Activated T-cell treated with anti-CD3 and anti-CD28 coated beads for 48 hours (primary cell): ENCODE results near the gene RANBP3.
"Not testable (repeated sequence)": the region's sequence is repeated elsewhere in the genome, so short reads cannot be mapped to it uniquely, and the experiment has no call there.

Experiments used
- DNase-seq: peaks from one replicate; pipeline ENCODE4 v3.0.0-alpha.2; 2020; ENCODE audit warnings: low read depth

The RANBP3 gene

DNA sequence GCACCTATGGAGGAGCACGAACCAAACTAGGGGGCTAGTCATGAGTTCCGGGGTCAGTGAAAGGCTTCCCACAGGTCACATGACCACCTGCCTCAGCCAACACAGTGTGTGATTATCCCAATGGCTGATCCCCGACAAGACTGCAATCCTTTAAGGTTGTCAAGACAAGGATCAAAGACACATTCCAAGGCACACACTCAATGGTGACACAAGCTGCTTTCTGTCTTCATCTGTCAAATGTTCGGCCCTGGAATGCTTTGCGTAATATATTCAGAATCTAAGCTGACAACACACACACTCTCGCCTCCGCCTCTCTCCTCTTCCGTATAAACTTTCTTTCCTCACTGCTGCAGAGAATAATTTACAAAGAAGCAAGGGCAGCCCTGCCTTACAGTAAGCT, 11.7 kb downstream of the RANBP3 start:
- DNase-seq: no peak

DNA sequence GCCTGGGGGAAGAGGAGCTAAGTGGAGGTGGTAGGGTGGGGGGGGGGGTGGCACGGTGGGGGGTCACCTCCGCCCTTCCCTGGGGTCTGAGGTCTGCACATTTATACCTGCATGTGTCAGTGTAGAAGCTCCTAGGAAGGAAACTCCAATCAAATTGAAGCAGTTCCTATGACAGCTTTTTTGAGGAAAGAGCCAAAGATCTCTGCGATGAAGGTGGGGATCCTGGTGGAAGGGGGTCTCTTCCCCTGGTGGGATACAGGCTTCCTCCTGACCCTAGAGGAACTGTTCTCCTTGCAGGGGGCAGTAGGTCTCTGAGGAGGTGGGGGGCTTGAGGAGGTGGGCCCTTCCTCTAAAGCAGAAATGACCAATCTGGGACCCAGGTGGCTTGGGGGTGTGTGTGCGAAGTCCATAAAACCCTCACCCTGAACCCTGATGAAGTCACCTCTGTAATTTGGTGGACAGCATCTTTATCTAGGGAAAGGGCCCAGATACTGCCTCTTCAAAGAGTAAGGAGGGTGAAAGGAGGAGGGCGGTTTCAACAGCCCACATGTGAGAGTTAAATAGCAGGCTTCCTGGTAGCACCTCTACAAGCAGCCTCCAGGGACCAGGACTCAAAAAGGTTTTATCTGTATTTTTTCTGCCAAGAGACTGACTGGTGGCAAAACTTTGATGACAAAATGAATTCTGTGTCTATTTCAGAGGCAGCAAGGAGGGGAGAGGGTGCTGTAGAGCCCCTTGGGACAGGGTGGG, 12.9 kb downstream of the RANBP3 start:
- no peak for DNase-seq

DNA sequence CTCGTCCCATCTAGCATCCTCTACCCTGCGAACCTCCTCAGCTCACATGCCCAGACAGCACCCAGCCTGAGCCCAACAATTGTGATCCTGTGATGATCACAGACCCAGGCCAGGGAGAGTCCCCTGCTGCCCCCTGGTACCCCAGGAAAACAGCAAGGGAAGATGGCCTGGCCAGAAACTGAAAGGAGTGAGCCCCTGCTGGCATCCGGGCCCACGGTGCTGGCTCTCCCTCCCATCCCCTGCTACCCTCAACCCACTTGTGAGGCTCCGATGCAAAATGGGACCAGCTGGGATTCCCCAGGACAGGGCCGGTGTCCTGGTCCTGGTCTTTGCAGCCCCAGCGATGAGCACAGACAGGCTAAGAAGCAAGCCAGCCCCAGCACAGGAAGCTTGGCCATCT, 14.1 kb downstream of the RANBP3 start:
- DNase-seq: no peak

DNA sequence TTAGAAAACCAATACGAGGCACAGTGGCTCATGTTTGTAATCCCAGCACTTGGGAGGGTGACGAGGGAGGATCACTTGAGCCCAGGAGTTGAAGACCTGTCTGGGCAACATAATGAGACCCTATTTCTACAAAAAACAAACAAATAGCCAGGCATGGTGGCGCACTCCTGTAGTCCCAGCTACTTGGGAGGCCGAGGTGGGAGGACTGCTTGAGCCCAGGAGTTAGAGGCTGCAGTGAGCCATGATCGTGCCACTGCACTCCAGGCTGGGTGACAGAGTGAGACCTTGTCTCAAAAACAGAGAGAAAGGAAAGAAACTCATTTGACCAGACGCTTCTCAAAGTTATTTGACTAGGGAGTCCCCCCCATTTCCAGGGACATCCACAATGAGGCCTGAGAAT, 14.7 kb downstream of the RANBP3 start:
- not testable (repeated sequence) for DNase-seq

DNA sequence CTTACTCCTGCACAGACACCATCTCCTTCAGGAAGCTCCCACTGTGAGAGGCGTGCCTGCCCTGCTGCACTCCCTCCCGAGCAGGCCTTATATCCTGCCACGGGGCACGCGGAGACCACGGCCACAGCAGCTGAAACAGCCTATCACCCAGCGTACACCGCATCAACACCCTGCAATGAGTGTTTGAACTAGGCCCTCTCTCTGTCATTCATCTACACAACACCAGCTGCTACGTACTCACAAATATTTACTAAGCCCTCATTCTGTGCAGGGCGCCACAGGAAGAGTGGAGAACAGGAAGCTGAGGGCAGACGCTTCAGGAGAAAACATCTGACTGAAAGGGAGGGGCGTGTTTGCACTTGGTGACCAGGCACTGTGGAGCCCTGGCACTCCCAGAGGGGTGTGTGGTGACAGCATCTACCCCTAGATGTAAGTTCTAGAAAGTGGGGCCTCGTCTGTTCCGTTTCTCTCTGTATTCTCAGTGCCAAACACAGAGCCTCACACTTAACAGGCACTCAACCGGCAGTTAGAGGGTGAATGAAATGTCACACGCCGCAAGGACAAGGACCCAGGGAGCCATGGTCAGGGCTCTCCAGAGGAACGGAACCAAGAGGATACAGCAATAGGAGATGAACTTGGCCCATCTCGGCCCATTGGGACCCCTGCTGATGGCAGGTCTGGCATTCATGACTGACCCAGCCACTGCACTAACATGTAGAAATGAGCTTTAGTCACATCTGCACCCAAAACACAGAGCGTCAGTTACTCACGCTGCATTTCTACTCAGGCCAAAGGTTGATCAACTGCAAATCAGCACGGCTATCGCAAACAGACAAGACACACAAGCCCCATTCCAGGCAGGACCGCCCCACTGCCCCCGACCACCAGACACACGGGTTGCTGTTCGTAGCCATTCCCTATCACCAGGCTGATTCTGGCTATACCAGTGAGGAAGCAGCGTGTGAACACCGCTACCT, 15.7 kb downstream of the RANBP3 start:
- peak; percentile 37 for DNase-seq

DNA sequence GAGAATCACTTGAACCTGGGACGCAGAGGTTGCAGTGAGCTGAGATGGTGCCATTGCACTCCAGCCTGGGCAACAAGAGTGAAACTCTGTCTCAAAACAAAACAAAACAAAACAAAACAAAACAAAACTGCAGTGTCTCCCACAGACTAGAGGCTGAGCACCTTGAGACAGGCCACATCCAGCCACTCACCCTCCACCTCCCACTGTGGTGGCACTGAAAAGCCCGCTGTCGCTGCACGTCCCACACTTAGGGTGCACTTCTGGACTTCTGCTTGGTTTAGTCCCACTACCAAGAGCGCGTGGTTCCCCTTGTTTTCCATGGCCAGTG, 16.3 kb downstream of the RANBP3 start:
- not testable (repeated sequence) for DNase-seq

DNA sequence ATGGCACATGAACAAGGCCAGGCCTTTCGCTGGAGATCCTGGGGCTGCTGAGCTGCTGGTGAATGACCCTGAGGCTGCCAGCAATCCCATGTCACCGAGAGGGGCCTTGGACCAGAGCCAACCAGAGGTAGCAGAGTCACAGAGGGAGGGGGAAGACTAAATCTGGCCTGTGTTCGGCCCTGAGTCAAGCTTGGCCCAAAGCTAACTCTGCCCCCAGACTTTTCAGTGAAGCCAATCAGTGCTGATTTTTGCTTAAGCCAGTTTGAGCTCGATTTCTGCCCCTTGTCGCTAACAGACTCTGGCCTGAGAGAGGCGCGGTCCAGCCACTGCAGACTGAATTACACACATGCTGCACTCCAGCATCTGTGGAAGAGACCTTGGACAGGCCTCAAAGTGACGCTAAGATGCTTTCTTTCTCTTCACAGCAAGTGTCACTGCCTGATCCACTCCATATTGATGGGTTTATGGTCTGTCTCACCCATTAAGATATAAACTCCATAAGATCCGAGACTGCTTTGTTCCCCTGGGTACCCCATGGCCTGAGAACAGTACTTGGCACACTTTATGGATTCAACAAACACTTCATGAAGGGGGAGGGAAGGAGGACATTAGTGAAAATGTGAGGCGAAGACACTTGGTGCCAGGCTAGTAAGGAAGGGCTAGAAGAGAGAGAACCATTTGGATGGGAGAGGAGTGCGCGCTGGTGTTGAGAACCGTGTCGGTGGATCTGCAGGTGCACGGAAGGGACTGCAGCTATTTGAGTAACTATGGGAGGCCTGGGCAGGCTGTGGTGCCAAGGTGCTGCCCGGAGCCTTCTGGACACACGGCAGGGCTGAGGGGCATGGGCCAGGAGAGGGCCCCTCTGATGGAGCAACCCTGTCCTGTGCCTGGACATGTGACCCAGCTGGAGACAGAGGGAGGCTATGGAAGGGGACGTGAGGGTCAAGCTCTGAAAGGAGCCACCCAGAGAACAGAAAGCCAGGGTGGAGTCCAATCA, 17.6 kb downstream of the RANBP3 start:
- no peak for DNase-seq

DNA sequence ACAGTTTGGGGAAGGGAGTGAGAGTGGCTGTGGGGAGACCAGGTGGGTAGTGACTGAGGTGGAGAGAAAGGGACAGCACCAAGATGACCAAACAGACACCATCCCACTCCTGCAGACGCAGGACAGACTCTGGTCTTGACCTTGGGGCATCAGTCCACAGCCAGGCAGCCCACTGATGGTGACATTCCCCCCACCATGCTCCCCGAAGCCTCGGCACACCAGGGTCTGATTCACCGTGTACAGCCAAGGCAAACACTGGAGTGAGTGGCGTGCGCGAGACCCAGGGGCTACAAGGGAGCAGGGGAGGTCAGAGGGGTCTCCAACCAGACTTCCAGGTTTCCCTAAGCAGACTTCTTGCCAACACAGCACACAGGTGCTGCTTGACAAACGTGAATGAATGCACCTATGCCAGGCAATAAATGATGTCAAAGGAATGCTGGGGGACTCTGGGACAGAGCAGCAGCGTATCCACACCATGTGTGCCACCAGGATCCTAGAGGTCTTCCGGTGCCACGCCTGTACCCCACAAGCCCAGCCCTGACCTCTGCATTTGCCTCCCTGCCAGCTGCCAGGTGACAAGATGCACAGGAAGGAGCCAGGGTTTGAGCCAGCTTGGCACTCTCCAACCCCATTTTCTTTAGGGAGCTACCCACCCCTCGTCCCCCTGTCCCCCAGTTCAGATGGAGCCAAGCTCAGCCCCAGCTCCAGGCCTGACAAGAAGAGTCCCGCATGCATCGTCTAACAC, 18.5 kb downstream of the RANBP3 start:
- no peak for DNase-seq

DNA sequence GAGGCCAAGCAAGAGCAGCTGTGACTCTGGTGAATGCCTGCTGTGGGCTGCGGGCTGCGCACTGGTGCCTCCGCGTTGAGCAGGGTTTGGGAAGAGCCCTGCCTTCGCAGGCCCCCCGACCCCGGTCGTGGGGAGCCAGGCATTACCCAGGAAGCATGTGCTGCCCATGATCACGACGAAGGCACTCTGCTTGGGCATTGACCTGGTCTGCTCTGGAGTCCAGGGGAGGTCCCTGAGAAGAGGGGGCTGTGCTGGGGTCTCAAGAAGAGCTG, 19.2 kb downstream of the RANBP3 start:
- DNase-seq: no peak

DNA sequence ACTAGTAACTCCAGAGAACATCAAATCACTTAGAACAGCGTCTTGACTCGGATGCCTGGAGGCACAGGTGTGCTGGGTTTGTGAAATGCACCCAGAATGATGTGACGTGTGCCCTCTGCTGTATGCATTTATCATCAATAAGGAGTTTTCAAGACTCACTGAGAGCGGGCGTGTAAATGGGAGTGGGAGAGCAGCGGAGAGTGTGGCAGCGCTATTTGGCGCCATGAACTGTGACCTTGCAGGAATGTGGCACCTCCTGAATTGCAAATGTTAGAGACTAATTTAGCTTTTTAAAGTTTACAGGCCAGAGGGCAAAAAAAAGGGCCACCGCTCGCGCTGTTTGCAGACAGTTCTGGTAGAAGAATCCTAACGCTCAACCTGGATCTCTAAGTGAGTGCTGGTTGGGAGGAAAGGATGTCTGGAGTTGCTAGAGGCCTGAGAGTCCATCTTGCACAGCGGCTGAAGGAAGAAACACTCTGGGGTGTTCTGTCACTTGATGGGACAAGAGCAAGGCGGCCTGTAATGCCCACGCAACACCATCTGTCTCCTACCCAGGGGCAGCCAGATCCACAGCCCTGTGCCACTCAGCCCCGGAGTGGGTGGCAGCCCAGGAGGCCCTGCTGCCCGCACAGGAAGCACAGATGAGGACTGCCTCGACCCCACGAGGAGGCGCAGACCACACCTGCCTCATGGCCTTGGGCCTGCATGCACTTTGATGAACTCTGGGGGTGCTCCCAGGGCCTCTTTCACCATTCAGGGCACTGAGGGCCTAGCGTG, 19.7 kb downstream of the RANBP3 start:
- no peak for DNase-seq

DNA sequence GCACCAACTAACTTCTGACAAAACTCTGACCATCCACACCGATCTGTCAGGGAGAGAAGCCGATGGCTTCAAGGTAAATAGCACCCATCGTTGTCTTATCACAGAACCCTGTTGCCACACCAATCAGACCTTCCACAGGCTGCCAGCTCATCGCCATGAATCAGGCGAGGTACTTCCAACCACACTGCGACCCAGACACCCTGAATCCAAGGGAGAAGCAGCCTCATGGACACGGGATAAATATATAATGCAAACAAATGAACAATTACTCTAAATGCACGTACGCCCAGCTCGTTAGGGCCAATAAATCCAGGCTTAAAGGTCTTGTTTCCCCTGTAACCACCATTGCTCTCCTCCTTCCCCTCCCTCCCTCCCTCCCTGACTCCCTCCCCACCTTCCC, 20.8 kb downstream of the RANBP3 start:
- no peak for DNase-seq

DNA sequence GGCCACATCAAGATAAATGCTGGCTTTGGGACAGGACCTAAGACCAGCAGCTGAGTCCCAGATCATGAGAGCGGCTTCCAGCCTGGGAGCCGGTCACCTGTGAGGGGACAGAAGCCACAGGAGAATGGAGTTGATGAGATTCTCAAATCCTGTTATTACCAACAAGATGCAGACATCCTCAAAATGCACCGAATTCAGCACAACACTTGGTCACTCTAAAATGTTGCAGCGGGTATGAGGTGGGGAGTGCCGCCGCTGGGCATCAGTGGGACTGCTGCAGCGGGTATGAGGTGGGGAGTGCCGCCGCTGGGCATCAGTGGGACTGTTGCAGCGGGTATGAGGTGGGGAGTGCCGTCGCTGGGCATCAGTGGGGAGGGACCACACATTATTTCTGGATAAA, 21.2 kb downstream of the RANBP3 start:
- no peak for DNase-seq

DNA sequence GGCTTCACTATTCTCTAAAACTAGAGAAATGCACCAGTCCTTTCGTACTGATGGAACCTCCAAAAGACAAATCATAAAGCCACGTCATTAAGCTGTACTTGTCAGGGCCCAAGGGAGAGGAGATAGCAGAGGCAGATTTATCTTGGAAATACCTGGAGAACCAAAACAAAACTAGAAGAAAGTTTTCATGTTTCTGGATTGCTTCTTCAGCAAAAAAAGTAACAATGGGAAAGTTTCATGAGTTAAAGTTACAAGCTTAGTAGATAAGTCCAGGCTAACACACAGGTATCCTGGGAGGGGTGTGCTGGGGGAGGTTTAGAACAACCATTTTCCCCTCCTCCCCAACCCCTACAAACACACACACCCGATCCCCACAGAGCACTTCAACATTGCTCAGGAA, 21.6 kb downstream of the RANBP3 start:
- no peak for DNase-seq

DNA sequence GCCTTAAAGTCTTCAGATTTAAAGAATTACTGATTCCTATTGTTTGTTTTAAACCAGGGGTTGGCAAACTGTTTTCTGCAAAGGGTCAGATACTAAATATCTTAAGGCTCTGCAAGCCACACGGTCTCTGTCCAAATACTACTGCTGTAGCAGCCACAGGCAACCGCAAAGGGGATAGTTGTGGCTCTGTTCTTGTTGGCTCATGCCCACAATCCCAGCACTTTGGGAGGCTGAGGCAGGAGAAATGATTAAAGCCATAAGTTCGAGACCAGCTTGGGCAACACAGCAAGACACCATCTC, 22.4 kb downstream of the RANBP3 start:
- DNase-seq: no peak

DNA sequence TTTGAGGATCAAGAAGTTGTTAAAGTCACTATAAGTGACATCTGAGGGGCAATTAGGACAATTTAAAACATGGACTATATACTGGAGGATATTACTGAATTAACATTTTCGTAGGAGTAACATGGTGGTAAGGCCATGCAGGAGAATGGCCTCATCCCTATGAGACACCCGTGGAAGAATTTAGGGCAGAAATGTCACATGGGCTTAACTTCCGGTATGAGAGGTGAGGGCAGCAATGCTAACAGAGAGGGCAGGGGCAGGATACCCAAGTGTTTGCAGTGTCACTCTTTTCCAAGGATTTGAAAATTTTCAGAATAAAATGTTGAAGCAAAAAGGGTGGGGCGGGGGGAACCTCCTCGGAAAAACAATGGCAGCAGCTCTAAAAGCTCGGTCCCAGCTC, 23.6 kb downstream of the RANBP3 start:
- DNase-seq: no peak

DNA sequence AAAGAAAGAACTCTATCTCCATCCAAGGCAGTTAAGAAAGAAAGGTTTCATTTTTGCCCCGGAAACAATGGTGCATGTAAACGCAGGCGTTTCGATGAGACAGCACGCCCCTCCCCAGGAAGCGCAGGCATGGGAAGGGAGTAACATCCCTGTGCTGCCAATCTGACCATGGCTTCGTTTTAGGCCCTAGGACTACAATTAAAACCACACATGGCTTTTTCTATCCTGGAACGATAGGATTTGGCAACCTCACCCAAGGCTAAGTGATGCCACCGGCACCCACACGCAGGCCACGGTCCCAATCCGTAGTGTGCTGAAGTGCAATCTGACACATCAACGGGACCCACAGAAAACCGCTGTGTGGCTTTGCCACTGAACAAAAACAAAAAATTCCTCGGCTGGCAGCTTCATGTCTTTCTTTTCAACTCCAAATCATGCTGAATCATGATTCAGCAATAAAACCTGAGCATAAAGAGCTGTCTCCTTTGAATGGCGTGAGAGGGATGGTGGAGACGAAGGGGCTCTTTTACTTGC, 24.2 kb downstream of the RANBP3 start:
- DNase-seq: peak; percentile 37

DNA sequence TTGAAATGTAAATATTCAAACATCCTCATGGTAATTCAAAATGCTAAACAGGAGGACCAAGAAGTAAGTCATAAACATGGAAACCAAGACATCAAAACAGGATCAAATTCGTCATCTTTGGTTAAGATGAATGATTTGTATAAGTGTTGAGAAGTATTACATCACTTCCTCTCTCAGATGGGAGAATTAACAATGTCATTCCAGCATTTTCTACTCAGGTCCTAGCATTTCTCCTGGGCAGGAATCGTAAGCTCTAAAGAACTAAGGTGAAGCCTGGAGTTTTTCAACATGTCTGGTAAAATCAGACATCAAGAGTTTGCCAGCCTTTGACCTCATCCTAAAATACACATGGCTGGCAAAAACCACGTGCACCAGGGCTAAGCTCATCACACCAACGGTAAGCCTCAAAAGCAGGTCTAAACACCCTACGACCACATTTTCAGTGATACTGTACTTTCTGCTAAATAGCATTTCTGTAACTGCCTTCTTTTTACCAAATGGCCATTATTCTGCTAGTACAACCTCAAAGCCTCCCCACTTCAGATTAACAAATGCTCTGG, 24.8 kb downstream of the RANBP3 start:
- DNase-seq: no peak

DNA sequence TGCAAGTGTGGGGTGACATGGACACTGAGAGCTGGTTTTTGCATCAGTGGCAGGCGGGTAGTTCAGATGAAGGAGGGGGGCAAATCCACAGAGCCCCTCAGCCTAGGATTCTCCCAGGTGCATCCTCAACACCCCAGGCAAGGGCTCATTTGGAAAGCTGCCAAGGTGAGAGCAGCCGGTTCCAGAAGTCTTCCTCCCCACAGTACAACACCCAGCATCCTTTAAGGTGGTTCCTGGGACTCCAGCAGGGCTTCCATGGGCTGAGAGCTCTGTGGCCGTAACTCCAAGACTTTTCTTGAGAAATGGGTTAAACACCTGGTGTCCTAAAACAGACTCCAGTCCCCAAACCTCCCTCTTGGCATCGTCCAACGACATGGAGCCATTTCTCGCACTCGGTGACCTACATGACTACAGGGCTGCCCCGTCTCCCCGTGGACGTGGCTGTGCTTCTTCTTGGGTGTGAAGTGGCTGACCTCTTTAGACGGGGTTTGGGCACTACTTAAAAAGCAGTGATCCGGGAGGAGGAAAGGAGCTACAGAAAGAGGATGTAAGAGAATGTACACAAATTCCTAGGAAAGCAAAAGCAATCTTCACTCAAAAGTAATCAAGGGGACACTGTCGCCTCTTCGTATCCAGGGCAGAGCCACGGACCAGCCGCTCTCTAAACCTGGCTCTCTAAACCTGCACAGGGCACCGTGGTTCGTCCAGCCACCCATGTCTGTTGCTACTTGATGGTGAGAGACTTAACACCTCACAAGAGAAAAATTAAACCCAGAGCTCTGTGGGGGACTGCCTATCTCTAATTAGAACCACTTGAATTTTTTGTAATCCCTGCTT, 25.5 kb downstream of the RANBP3 start:
- no peak for DNase-seq

DNA sequence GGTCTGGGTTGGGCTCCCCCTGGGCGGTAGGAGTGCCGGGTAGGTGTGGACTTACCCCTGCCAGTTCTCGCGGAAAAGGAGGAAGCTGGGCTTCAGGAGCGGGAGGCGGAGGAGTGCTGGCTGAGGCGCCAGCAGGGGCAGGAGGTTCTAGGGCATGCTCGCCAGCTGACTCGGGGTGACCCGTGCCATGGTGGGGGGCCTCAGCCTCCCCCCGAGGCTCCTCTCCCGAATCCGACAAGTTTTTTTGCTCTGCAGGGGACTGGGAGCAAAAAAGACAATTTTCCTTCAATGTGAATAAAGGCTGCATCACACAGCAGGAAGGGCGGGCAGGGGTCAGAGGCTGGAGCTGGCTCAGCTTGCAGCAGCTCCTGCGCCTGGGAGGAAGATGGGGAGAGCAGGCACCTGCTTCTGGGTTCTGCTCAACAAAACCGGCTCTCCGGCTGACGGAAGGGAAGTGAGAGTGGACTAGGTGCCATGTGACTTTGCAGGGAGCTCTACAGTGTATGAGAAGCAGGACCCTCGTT, 26.5 kb downstream of the RANBP3 start:
- DNase-seq: no peak
